GM19463 (cell line): ENCODE data around the gene TACR1.
"Not testable (repeated sequence)": the region's sequence is repeated elsewhere in the genome, so short reads cannot be mapped to it uniquely, and the experiment has no call there.

Source experiments
- ATAC-seq: cut with Tn5 transposase; IDR thresholded peaks from one replicate; pipeline ENCODE4 v1.9.1; 2021; ENCODE audit warnings: mild to moderate bottlenecking, moderate library complexity; ENCODE audit not compliant: unreplicated experiment

TACR1 gene

DNA sequence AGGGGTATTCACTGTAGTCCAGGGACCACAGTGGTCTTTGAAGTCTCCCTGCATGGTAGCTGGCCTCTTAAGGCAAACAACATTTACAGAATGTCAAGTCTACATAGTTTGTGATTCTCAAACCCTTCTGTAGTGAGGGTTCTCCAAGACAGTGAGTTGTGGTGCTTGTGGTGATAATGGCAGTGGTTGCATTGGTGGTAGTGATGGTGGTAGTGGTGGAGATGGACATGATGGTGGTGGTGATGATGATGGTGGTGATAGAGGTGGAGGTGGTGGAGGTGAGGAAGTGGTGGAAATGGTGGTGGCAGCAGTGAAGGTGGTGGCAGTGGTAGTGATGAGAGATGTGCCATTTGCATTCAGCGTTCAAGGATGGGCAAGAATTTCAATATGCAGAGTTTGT, 104.9 kb downstream of the TACR1 start:
- no peak for ATAC-seq

DNA sequence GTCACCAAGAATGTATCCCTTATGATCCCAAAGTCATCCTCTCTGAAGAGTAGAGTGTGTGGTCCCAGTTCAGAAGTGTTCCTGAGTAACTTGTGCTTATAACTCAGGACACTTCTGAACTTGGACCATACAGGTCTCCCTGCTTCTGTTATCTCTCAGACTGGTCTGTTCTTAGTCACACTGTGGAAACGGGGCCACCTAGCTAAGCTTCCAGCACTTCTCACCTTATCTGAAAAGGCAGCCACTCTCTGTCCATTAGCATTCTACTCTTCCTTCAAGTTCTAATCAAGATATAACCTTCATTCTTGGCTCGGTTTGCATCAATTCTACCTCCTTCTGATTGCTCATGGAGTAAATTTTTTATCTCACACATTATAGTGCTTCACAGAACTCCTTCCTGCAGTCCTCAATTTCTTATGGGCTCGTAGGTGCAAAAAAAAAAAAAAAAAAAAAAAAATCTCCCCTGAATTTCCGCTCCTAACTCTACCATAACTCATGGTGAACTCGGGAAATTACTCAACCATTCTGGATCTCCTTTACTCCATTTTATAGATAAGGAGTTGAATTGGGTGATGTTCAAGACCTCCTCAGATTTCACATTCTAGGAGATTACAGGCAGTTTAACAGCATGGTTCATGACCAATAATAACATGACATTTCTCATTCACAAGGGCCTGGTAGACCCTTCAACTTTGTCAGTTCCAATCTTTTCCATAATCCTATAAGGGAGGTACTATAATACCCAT, 108.4 kb downstream of the TACR1 start:
- ATAC-seq: no peak

DNA sequence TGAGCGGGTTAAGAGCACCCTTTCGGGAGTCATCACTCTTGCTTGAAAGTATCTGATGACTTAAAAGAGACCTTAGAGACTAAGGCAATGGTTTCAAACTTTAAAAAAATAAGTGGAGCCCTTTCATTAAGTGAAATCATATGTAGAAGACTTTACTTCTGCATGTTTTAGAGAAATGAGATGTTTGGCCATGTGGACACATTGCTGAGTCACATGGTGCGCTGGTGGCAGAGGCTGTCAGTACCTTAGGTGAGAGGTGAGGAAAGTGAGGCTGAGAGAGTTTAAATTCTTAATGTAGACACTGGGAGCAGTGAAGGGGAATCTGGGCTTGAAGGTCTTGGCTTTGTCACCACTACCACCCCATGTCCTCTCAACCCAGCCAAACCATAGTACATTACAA, 109.8 kb downstream of the TACR1 start:
- ATAC-seq: no peak

DNA sequence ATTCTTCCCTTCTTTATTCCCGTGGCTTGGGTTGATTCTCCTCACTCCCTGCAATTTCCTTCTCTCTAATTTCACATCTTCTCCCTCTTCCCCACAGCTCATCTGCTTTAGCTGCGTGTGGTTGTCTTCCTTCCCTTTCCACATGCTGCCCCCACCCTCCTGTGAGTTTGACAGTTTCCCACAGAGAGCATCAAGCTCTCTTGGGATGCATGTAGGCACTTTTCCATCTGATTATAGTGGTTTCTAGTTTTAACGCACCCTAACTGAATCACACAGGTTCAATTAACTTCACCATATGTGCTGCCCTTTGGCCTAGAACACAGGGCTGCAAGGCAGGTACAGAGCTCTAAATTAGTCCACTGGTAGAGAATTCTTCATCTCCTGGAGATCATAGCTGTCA, 110.5 kb downstream of the TACR1 start:
- no peak for ATAC-seq

DNA sequence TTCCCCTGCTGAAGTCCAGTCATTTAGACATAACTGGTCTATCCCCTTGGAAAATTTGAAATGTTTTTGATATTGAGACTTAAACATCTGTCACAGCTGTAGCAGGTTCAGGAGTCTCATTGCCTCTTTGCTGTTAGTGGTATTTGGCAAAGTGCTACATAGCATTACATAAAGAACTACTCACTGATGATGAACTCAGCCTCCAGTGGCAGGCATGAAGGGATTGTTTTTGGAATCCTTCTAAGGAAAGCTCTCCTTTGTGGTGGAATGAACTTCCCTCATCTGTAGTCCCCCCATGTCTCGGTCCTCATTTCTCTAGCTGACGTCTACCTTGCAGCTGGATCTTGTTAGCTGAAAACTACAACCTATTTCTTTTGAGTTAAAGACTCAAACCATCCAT, 111.6 kb downstream of the TACR1 start:
- no peak for ATAC-seq

DNA sequence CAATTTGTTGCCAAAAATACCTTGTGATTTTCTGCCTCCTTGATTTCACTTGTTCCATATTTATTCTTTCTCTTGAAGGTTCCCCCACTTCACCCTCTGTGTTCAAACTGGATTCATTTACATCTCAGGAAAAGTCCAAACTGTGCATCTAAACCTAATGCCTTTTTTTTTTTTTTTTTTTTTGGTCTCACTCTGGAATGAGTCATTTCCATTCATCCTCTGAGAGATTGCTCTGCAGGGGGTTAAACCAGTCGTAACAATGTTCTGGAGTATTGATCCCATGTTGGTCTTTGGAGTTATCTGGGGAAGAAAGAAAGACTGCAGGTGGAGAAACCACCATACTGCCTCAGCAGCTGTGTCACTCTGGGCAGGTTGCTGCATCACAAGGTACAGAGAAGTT, 119.7 kb downstream of the TACR1 start:
- no peak for ATAC-seq

DNA sequence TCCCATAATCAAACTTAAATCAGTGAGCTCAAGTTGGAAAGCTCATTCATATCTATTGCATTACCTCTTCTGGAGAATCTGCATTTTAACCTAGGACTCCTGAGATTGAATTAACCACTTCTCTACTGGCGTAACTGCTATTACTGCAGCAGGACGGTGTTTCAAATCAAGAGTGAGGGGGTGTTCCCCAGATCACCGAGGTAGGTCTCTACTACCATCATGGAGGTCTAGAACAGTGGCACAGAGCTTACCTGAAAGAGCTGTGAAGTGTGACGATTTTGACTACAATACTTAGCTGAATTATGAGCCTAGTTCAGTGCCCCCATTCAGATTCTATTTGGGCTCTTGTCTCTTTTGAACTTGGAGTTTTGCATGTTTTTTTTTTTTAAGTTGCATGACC, 121.4 kb downstream of the TACR1 start:
- ATAC-seq: no peak

DNA sequence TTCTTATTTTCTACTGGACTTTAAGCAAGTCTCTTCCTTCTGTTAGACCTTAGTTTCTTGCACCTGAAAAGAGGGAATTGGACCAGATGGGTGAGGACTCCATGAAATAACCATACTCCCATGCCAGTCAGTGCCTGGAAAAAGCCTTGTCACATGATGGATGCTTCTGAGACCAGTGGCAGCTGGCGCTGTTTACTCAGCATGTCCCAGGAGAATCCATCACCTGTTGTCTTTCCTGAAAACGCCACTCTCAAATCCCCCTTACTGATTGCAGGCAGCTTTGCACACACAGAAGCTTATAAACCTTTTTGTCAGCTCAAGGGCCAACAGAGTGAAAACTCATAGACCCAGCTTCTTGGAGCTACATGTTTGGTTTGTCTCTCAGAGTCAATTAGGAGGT, 123.2 kb downstream of the TACR1 start:
- ATAC-seq: no peak

DNA sequence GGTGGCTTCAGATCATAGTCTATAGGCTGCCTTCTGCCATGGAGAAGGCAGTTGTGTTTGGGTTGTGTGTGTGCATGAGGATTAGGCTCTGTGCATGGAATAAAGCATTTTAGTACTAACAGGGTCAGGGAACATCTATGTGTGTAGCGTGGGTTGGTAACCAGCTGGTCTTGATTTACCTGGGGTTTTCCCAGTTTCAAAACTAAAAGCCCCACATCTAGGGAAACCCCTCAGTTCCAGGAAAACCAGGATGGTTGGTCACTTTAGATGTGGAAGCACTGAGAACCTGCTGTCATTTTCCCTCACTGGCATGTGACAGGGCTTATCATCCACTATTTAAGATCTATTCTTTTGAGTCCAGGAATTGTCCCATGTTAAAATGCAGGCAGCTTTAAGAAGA, 124.6 kb downstream of the TACR1 start:
- ATAC-seq: peak; percentile 42

DNA sequence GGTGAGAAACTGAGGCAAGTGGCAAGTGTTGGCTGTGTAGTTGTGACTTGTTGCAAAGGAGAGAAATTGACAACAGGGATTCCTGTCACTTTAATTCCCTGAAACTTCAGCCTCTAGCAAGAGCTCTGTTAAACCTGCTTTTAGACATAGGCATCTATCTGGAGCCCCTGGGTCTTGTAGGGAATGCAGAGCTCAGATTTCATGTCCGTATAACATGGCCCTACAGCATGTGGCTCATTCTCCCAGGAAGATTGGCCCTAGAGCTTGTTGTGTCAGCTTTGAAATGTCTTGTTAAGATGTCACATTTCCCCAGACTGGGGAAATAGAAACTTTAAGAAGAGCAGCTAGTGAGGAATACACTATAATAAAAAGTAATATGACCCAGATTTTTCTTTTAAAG, 125.1 kb downstream of the TACR1 start:
- no peak for ATAC-seq

DNA sequence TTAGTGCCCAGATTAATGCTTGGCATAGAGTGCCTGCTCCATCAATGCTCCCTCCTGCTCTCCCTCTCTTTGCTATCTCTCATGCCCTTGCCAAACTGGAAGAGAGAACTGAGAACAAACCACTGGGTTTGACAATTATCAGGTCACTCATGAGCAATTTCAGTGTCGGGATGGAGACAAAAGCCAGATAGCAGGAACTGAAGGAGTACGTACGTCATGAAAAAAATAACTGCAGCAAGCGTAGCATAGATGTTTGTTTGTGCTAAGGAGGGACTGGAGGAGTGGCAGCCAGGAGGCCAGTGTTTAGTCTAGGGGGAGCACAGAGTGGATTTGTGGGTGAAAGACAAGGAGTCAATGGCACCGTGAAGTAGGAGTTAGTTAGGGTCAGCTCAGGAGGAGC, 127.6 kb downstream of the TACR1 start:
- no peak for ATAC-seq

DNA sequence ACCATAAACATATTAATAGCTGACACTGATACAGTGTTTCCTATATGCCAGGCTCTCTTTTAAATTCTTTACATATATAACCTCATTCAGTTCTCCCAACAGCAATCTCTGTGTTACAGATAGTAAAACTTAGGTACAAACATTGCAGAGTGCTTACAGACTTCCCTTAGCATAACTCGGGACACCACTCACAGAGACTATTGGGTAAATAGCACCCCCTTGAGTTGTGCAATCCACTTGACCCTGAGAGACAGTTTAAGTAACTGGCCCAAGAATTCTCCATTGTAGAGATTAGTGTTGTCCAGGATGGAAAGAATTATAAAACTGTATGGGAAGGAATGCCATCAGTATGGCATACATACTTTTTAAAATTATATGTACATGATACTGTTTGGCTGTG, 130.8 kb downstream of the TACR1 start:
- no peak for ATAC-seq

DNA sequence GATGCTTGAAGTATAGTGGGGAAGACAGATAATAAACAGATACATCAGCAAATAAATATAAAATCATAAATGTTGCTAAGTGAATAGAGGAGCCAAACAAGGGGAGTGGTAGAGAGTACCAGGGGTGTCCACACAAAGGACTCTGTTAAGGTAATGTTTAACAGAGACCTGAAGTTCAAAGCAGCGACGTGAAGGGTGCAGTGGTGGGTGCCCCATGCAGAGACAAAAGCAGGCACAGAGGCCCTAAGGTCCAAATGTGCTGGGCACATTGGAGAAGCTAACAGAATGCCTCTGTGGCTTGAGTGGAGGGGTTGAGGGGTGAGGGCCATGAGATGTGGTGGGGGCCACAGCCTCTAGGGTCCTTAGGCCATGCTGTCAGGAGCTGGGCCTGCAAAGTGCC, 131.8 kb downstream of the TACR1 start:
- ATAC-seq: no peak

DNA sequence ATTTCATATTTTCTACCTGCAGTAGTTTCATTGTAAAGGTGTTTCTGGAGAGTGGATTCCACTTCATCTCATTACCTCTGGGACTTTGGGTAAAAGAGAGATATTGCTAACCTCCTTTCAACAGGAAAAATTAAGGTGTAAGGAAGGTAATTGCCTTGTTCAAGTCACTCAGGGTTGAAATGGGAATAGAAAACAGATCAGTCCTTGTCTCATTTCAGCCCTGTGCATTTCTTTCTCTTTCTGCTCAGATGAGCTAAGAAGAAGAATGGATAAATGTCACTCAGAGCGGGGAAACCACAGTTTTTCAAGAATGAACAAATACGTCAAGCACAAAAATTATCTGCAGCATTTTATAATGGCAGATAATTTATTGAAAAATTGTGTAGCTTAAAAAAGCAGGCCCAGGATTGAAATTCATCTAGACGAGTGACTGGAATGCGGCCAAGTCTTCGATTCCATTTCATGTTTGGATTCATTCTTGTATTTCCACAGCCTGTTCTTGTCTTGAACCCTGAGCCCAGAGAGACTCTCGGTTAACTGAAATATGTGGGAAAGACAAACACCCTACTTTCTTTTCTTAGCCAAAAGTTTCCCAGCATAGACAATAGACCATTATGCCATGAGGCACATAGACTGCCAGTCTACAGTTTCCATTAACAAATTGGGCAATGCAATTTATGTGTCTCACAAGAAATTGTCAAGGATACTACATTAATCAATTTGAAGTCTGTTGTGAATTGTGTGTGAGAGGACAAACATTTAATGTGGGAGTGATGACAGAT, 133.0 kb downstream of the TACR1 start:
- no peak for ATAC-seq

DNA sequence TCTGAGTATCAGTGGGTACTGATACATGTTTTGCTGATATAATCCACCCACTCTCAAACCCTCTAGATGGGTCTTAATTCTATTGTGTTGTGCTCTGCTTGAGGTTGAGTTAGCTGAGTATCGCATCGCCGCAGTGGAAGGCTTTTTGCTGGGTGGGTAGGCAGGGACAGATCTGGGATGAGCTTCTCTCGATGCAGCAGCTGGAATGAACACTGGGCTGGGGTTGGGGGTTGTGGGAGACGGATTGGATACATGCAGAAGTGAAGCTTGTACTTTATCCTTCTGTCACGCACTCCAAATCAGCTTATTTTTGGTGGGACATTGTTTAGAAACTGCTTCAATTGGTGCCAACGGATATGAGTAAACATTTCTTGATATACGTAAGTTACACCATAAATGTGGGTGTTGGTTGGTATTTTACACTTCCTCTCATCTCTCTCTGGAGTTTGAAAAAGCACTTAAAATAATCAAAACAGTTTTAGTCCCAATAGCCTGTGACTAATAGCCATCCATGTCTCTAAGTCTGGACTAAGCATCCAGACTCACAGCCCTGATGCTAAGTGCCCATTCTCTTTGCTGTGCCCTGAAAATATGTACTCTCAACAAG, 133.8 kb downstream of the TACR1 start:
- ATAC-seq: no peak

DNA sequence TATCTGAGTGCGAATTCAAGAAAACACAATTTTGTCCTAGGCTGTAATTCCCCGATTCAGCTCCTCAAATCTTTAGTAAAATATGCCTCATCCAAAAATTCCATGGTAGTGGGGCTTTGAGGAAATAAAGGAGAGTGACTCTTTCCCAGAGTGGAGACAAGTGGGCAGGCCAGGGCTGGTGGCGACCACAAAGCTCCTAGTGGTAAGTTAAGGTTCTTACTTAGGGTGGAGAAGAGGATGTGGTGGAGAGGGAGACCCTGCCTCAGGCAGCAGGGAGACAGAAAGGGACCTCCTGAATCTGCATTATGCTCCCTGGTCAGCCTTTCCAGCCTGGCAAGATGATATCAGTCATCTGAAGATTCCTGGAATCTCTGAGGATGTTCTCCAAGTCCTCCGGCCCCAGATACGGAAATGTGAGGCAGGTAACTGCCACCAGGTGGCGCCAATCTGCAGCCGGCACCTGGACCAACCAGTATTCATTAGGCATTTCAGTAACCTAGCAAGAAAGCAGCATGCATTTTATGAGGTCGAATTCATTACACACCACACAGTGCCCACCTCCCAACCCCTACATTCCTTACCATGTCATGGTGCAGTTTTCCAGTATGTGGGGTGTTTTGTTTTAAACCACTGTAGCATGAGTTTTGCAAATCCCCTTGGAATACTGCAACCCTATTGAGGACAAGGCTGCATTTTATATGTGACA, 134.5 kb downstream of the TACR1 start:
- peak; percentile 85 for ATAC-seq

DNA sequence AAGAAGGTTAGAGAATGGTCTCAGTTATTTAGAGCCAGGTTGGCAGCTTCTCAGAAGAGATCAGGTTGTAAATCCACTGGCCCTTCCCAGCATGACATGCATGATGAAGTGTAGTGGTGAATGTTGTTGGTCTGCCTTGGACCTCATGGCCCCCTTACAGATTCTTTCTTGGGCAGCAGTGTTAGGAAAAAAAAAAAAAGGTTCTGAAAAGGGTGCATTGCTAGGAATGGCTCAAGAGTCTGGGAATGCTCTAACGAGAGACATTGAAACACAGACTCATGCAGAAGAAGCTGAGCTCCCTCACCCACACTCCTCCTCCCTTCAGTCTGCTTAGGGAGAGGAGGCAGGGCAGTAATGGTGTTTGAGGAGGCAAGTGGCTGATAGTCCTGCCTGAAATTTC, 135.4 kb downstream of the TACR1 start:
- no peak for ATAC-seq

DNA sequence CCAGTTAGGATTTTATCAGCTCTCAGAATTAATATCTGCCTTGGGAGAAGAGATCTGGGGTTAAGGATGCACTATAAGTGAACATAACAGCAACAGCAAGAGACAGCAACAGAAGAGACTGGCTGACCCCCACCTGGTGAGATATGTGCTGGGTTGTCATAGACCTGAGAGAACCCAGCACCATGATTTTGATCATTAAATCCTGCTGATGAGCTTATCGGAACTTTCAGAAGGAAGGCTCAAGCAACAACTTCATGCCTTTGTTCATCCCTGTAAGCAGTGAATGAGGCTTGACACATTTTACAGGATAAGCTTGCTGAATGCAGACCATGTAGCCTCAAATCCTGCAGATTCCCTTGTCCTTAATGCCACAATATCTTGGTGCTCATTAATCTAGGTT, 140.9 kb downstream of the TACR1 start:
- ATAC-seq: no peak

DNA sequence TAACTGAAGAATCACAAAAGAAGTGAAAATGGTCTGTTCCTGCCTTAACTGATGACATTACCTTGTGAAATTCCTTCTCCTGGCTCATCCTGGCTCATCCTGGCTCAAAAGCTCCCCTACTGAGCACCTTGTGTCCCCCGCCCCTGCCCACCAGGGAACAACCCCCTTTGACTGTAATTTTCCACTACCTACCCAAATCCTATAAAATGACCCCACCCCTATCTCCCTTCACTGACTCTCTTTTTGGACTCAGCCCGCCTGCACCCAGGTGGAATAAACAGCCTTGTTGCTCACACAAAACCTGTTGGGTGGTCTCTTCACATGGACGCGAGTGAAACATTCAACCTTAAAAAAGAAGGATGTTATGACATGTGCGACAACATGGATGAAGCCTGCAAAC, 142.2 kb downstream of the TACR1 start:
- ATAC-seq: not testable (repeated sequence)

DNA sequence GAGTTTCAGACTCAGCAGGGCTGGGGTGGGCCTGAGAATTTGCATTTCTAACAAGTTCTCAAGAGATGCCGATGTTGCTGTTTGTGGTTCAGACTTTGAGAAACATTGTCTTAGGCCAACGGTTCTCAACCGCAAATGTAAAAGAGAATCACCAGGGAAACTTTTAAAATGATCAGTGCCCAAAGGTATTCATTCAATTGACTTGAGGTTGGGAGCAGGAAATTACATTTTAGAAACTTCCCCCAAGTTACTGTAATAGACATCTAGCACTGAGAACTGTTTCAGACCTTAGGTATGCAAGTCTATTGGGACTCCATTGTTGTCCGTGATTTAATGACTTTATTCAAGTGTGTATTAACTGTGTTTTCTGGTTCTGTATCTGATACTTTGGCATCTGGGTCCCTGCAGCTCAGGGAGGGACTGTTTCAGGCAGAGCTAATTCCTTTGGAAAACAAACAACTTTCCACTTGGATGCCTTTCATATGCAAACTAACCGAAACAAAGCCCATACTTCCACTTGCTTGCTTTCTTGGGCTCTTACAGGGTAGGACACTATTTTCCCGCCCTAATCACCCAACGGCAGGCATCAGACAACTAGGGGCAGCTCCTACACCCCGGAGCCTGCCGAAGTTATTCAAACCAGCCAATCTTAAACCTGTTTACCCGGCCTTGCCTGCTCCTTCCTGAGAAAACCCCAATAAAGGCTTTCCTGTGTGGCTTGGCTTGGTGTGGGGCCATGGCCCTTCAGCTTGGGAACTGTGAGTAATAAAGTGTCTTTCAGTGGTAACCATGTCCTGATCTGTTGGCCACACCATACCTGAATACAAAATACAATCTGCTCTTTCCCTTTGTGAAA, 143.3 kb downstream of the TACR1 start:
- peak; percentile 68 for ATAC-seq
